Measurements from ENCODE around the gene NDC1.

Gene NDC1

GRCh38 chr1:53715478-53715877, 122.6 kb downstream of the NDC1 start:
- no peaks in the 10 kb centered on the region for H4K20me1 ChIP-seq (ENCODE audit: insufficient read depth, low read length)
- no peaks in the 10 kb centered on the region for H3F3A ChIP-seq (ENCODE audit: insufficient read depth, low read length)
- no peaks in the 10 kb centered on the region for H3K27me3 ChIP-seq (replicated peaks; ENCODE audit: insufficient read depth, low read length)
- H3K4me1 ChIP-seq (ENCODE audit: low read length): no peaks in the 10 kb centered on the region
- no peaks in the 10 kb centered on the region for H3K9me3 ChIP-seq (replicated peaks; ENCODE audit: insufficient read depth, low read length)
- TF ChIP-seq CTCF (IDR thresholded peaks at IDR 0.05; ENCODE audit: low read length): peak; percentile 72
- no peak for TF ChIP-seq EZH2 (optimal IDR thresholded peaks at IDR 0.05; ENCODE audit: low read depth, low read length)
- no peak overlapping the region for H3K4me3 ChIP-seq (ENCODE audit: low read length)
- H2AFZ ChIP-seq (ENCODE audit: low read length): no peak overlapping the region
- no peaks in the 10 kb centered on the region for H3K9me2 ChIP-seq (replicated peaks; ENCODE audit: insufficient read depth, low read length)
- H3K79me2 ChIP-seq (ENCODE audit: low read length): no peaks in the 10 kb centered on the region
- H3K4me2 ChIP-seq (ENCODE audit: low read depth, low read length): no peak overlapping the region
- no peaks in the 10 kb centered on the region for H3K36me3 ChIP-seq (replicated peaks; ENCODE audit: insufficient read depth, low read length)
- DNase-seq: peak; percentile 37
- no peak overlapping the region for H3K27ac ChIP-seq (ENCODE audit: low read length)
- no peak overlapping the region for H3K9ac ChIP-seq (ENCODE audit: low read length)
